Mesodermal cell (in vitro differentiated cells): ENCODE data around the gene ULBP1.
"Not testable (repeated sequence)": the region's sequence is repeated elsewhere in the genome, so short reads cannot be mapped to it uniquely, and the experiment has no call there.

Experiments used
- H3K27ac ChIP-seq: 2 replicates; pipeline ENCODE4 v1.7.0; 2013; ENCODE audit warnings: mild to moderate bottlenecking, low read depth, low read length, moderate library complexity; ENCODE audit not compliant: severe bottlenecking
- H3K36me3 ChIP-seq: 2 replicates; pipeline ENCODE4 v1.7.1; 2013; ENCODE audit warnings: mild to moderate bottlenecking, low read length, moderate library complexity; ENCODE audit not compliant: control insufficient read depth, insufficient read depth
- H3K4me1 ChIP-seq: one replicate; pipeline ENCODE4 v1.7.1; 2013; ENCODE audit warnings: mild to moderate bottlenecking, low read length; ENCODE audit not compliant: insufficient read depth, control insufficient read depth, poor library complexity, severe bottlenecking
- H3K4me3 ChIP-seq: 2 replicates; pipeline ENCODE4 v1.7.0; 2013; ENCODE audit warnings: low read length, control low read depth, mild to moderate bottlenecking; ENCODE audit not compliant: insufficient read depth, poor library complexity, severe bottlenecking; ENCODE audit errors: extremely low read depth
- H3K9me3 ChIP-seq: 2 replicates; pipeline ENCODE4 v1.7.1; 2013; ENCODE audit warnings: mild to moderate bottlenecking, low read length, moderate library complexity; ENCODE audit not compliant: control insufficient read depth
- WGBS, 2 experiments: methylation state at CpG; one replicate each; pipeline ENCODE4 v1.1.5; 2013; ENCODE audit warnings: missing lambda C conversion rate in 2 of 2; ENCODE audit not compliant: insufficient coverage in 2 of 2; 5-methylcytosine and 5-hydroxymethylcytosine counted together

The ULBP1 gene

DNA sequence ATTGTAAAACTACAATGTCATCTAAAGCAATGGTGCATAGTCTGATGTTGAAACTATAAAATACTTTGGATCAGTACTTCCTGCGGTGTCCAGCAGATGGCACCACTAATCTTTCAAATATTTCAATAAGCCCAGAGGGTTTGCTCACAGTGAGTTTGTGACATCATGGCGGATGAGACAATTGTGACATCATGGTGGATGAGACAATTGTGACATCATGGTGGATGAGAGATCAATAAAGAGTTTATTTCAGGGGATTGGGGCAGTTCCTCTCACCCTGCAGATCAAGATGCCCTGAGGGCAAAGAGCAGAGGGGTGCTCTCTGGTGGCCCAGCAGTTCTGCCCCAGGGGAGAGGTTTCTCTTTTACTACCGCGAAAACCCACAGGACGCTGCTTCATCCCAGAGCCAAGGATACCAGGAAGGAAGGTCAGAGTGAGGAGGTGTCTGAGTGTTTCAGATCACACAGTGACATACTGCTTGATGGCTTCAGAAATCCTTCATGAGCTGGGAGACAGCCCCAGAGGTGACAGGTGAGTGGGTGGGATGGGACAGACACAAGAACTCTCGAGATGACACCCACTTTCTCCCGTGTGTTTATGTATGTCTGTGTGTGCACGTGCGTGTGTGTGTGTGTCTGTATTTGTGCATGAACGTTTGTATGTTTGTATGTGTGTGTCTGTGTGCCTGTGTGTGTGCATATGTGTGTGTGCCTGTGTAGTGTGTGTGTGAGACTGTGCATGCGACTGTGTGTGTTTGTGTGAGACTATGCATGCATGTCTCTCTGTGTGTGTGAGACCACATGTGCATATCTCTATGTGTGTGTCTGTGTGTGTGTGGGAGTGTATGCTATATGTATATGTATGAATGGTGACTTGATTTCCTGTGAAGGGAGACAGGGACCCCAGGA lies 29.2 kb upstream of the ULBP1 start:
- no peak overlapping the region for H3K4me3 ChIP-seq

DNA sequence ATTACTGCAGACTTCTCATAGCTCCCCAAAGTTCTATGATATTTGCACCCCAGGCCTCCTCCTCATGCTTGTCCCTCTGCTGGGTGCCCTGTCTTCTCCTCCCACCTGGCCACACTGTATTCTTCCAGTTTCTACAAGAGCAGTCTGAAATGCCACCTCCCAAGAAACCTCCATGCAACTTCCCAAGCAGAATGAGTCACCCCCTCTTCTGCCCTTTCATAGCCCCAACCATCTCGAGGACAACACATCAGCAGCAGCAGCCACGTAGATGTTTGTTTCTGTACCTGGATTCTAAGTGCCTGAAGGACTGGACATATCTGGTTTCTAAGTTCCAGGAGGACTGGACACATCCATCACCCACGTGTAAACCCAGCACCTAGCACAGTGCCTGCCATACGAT lies 28.5 kb upstream of the ULBP1 start:
- WGBS, 2 experiments, result 21 to 33% methylated on average over 3 of the region's 4 CpGs
- no peak overlapping the region for H3K27ac ChIP-seq
- H3K9me3 ChIP-seq, result no peaks in the 10 kb centered on the region
- H3K36me3 ChIP-seq, result no peaks in the 10 kb centered on the region
- H3K4me1 ChIP-seq, result peaks cover 3% of the 10 kb centered on the region
- H3K4me3 ChIP-seq, result no peak overlapping the region

More for the DNA sequence above, 29.2 kb upstream of the ULBP1 start:
- no peaks in the 10 kb centered on the region for H3K9me3 ChIP-seq
- H3K4me1 ChIP-seq, result peaks cover 3% of the 10 kb centered on the region
- H3K27ac ChIP-seq, result no peak overlapping the region
- H3K36me3 ChIP-seq, result no peaks in the 10 kb centered on the region
- 43 to 45% methylated on average over 8 to 10 of the region's 11 CpGs for WGBS, 2 experiments

DNA sequence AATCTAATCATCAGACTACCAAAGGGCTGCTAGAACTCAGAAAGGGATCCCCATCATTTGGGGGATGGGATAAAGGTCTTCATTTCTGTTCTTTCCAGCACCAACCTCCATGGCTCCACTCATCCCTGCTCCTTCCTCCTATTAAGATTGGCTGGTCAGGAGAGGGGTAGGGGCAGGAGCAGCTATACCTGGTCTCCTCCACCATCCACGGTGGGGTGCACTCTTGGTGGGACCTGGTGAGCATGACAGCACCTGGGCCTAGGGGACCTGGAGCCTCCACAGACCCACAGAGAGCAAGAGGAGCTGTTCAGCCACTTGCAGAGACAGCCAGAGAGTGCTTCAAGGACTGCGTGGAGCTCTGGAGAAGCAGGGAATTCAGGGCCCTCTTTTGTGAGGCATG lies 28.1 kb upstream of the ULBP1 start:
- 27 to 33% methylated on average over 2 of the region's 2 CpGs for whole genome bisulfite sequencing, 2 experiments
- Histone ChIP-seq H3K9me3 (no peaks in the 10 kb centered on the region), H3K27ac (no peak overlapping the region), H3K4me1 (peaks cover 3% of the 10 kb centered on the region), H3K36me3 (no peaks in the 10 kb centered on the region), H3K4me3 (no peak overlapping the region)

DNA sequence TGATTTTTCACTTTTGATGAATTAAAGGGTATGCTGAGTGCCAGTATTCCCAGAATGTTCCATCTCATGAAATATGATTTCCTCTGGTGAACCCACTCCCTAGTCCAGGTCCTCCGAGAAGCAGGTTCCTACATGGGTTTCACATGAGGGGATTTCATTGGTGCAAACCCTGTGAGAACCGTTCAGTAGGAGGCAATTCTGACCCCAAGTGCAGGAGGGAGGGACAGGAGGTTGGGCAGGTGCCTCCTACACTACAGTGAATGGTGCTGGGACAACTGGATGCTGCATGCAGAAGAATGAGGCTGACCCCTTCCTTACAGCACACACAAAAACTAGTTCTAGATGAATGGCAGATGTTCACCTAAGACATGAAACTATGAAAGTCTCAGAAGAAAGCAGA lies 27.0 kb upstream of the ULBP1 start:
- H3K27ac ChIP-seq, result no peak overlapping the region
- peaks cover 3% of the 10 kb centered on the region for H3K4me1 ChIP-seq
- H3K9me3 ChIP-seq, result no peaks in the 10 kb centered on the region
- no peak overlapping the region for H3K4me3 ChIP-seq
- WGBS, 2 experiments, result 50 to 100% methylated on average over 1 to 2 of the region's 2 CpGs
- H3K36me3 ChIP-seq, result no peaks in the 10 kb centered on the region

DNA sequence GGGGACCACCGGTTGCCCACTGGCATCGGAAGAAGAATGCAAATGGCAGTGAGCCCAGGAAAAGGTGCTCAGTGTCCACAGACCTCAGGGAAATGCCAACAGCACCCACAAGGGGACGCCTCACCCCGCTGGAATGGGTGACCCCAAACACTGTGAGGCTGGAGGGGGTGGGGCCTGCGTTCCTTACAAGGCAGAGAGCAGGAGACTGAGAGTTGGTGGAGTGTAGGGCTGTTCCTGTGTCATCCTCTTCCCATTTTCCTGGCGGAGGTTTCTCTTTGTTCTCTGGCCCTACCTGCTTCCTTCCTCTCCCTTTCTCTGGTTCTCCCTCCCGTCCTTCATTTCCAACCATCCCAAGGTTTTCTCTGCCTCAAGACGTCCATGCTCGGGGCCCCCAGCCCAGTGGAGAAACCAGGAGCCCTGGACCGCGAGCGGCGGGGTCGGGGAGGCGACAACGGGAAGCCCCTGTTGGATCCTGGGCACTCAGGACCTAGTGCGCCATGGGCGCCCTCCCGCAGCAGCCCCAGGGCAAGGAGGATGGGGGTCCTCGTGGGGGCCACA lies 25.7 kb upstream of the ULBP1 start:
- H3K27ac ChIP-seq, H3K9me3 ChIP-seq, H3K4me3 ChIP-seq, H3K4me1 ChIP-seq, H3K36me3 ChIP-seq: not testable (repeated sequence)
- WGBS, 2 experiments, result 3 to 6% methylated on average over 14 to 15 of the region's 20 CpGs

DNA sequence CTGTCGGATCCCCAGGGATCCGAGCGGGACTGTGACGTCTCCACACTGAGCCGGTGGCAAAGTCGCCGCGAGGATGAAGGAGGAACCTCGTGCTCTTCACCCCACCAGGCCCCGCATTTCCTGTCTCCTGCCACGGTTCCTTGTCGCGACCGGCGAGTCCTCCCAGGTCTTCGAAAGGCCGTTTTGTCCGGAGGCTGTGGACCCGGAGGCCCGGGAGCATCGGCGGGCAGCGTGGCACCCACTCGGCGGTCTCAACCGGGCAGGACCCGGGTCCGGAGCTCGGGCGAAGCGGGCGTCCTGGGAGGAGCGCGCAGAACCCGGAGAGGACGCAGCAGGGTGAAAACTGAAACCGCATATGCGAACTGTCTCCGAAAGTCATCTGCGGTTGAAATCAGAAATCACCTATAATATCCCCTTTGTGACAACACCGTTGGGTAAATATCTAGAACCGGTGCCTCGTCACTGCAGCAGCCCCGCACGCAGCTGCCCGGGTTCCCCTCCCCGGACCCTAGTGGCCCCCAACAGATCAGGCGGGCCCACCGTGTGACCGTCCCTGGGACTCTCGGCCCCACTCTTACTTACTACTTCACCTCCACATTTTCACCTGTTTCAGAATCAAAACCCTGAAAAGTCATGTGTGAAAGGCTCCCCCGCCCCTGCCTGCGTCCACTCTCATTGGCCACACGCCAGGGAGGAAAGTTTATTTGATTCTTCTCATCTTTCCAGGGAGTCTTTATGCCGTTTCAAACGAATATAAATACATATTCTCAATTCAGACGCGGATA lies 25.0 kb upstream of the ULBP1 start:
- Histone ChIP-seq H3K27ac (no peak overlapping the region), H3K9me3 (no peaks in the 10 kb centered on the region), H3K36me3 (no peaks in the 10 kb centered on the region), H3K4me1 (peaks cover 3% of the 10 kb centered on the region), H3K4me3 (peak overlapping the region; percentile 9)
- WGBS, 2 experiments, result 2 to 3% methylated on average over 38 to 55 of the region's 58 CpGs

DNA sequence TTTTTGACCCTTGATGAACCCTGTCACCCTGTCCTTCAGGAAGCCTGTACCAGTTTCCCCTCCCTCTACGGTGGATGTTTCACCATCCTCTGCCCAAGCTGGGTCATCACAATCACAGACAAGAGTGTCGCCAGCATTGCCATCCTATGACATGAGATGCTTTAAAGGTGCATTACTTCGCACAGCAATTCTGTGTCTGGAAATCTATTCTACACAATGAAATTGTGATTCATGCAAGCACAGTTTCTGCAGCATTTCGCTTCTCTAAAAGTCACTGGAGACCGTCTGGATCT lies 24.4 kb upstream of the ULBP1 start:
- Histone ChIP-seq H3K4me1 (peaks cover 3% of the 10 kb centered on the region), H3K27ac (no peak overlapping the region), H3K9me3 (no peaks in the 10 kb centered on the region), H3K4me3 (no peak overlapping the region), H3K36me3 (no peaks in the 10 kb centered on the region)
- 22 to 46% methylated on average over 5 of the region's 5 CpGs for WGBS, 2 experiments

DNA sequence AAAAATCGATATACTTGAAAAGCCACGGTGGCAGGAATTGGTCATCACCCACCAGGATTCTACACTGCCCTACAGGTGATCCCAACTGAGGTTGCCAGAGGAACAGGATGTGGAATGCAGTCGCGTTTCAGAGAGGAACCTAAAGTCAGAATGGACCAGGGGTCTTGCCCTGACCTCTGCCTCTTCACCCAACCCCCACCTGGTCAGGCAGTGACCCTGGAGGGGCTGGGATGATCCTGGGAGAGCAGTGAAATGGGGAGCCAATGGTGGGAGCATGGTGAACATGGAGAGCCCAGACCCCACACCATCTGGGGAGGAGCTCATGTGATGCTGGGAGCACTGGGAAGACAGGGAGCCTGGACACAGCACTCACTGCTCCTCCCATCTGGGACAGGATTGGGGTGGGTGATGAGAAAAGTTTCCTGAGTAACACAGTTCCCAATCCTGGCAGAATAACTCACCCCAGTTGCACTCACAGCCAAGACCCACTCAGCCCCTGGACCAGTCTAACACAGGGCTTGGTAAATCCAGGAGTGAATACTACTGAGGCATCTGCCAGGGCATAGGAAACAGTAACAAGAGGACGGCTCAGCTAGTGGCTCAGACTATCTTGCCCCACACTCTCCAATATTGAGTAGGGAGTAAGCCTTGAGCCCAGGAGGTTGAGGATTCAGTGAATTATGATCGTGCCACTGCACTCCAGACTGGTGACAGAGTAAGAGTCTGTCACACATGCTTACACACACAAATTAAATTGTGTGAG lies 23.7 kb upstream of the ULBP1 start:
- WGBS, 2 experiments, result 29 to 50% methylated on average over 2 to 3 of the region's 6 CpGs
- Histone ChIP-seq H3K36me3 (no peaks in the 10 kb centered on the region), H3K27ac (no peak overlapping the region), H3K4me1 (peaks cover 3% of the 10 kb centered on the region), H3K9me3 (no peaks in the 10 kb centered on the region), H3K4me3 (no peak overlapping the region)

DNA sequence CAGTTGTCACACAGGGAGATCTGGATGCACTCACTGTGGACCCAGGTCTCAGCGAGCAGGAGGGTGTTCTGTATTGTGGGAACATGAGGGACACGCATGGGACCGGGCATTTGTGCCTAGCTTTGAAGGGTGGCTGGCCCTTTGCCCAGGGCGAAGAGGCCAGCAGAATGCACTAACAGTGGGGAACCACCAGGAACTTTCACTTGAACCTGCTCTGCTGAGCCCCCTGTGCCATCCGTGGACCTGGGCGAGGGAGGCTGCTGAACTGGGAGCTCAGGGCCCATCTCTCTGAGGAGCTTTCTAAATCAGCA lies 23.1 kb upstream of the ULBP1 start:
- Histone ChIP-seq H3K9me3 (no peaks in the 10 kb centered on the region), H3K27ac (no peak overlapping the region), H3K4me3 (no peak overlapping the region), H3K36me3 (no peaks in the 10 kb centered on the region), H3K4me1 (peaks cover 3% of the 10 kb centered on the region)
- 24 to 33% methylated on average over 6 of the region's 6 CpGs for WGBS, 2 experiments

DNA sequence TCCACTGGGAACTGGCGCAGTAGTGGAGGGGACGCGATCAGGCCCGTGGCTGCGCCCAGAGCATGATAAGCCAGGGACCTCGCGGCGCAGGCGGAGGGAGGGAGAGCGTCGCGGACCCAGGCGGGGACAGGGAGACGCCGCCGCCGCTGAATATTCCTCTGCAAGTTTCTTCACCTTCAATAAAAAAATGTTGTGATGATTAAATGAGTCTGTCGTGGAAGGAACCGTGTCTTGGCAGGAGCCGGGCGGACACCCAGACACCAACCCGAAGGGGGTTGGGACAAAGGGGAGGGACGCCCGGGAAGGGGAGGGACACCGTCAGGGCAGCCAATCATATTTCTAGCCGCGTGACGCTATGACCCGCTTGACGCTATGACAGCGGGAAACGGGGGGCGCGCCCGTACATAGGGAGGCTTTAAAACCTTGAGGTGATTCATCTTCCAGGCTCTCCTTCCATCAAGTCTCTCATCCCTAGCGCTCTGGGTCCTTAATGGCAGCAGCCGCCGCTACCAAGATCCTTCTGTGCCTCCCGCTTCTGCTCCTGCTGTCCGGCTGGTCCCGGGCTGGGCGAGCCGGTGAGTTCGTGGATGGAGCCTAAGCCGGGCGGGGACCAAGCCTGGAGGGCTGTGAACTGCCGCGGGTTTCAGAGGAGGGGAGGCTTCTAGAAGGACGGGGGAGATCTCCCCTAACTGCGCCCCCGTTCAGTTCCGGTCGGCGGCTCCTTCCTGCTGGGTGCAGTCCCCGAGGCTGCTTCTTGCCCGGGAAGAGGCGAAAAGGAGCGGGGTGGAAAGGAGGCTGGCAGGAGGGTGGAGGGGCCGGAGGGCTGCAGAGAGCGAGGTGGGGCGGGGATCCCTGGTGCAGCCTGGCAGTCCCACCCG lies 21.9 kb upstream of the ULBP1 start, which contains the start of gene ULBP2:
Gene ULBP2 (plus strand): TSS at position 432 of the 878 bp plus-strand sequence. CDS start 59 bp downstream, at position 491.
- no peak within 1 kb of the TSS for H3K27ac ChIP-seq
- 1% methylated on average over 39 to 42 of the region's 62 CpGs for WGBS, 2 experiments

More for the DNA sequence above, 21.9 kb upstream of the ULBP1 start, which contains the start of gene ULBP2:
- peak within 1 kb of the TSS; percentile 57 for H3K4me3 ChIP-seq
- H3K4me1 ChIP-seq, result peaks cover 3% of the 10 kb centered on the region
- H3K36me3 ChIP-seq, result no peaks in the 10 kb centered on the region
- no peaks in the 10 kb centered on the region for H3K9me3 ChIP-seq
